Liver (tissue), 9 donors: Measurements from ENCODE around the gene RNF217. TPM values are rescaled to one million over a fixed set of nuclear protein-coding genes. Genes with fewer than 3 reads are reported as not detected.

Source experiments
- DNase-seq: peaks from one replicate; pipeline ENCODE4 v3.0.0-alpha.2; 2017; ENCODE audit warnings: low spot score
- H3K27ac ChIP-seq, 2 donors: one replicate each; pipeline ENCODE4 v1.7.0; 2013; ENCODE audit warnings: inconsistent platforms in 2 of 2, low read length in 2 of 2, control low read depth in 1 of 2, low read depth in 1 of 2, mild to moderate bottlenecking in 1 of 2
- H3K27me3 ChIP-seq, 4 donors: one replicate each; pipeline versions ENCODE4 v1.6.1 to v1.7.0; 2013; ENCODE audit warnings: low read length in 3 of 4, inconsistent platforms in 1 of 4, mild to moderate bottlenecking in 1 of 4, moderate library complexity in 1 of 4; ENCODE audit not compliant: control insufficient read depth in 4 of 4, insufficient read depth in 4 of 4
- H3K36me3 ChIP-seq, 4 donors: one replicate each; pipeline versions ENCODE4 v1.6.1 to v1.7.0; 2013; ENCODE audit warnings: low read length in 3 of 4, mild to moderate bottlenecking in 3 of 4, low read depth in 1 of 4, moderate library complexity in 1 of 4; ENCODE audit not compliant: control insufficient read depth in 4 of 4, insufficient read depth in 3 of 4
- H3K4me1 ChIP-seq, 4 donors: one replicate each; pipeline versions ENCODE4 v1.6.1 to v1.7.0; 2013; ENCODE audit warnings: low read length in 3 of 4, mild to moderate bottlenecking in 3 of 4, moderate library complexity in 1 of 4; ENCODE audit not compliant: control insufficient read depth in 4 of 4, insufficient read depth in 4 of 4
- H3K4me3 ChIP-seq, 3 donors: one replicate each; pipeline versions ENCODE4 v1.6.1 to v1.7.0; 2013; ENCODE audit warnings: low read length in 3 of 3, control low read depth in 1 of 3, low read depth in 1 of 3, mild to moderate bottlenecking in 1 of 3
- H3K9ac ChIP-seq, 2 donors: one replicate each; pipeline ENCODE4 v1.7.0; 2013; ENCODE audit warnings: low read length in 2 of 2, mild to moderate bottlenecking in 2 of 2, moderate library complexity in 2 of 2, control low read depth in 1 of 2, low read depth in 1 of 2
- H3K9me3 ChIP-seq, 4 donors: one replicate each; pipeline versions ENCODE4 v1.6.1 to v1.7.0; 2013; ENCODE audit warnings: low read length in 3 of 4; ENCODE audit not compliant: control insufficient read depth in 4 of 4
- CTCF ChIP-seq: fragments of 150-350 bp; IDR thresholded peaks from 2 replicates; pipeline ENCODE4 v1.5.1; 2017; ENCODE audit warnings: improper control_type of control experiment, low read depth, low read length; ENCODE audit not compliant: missing input control
- EGR1 ChIP-seq, 2 donors: IDR thresholded peaks; 2 replicates each; pipeline ENCODE4 v1.6.1; 2016 to 2018; ENCODE audit warnings: antibody characterized with exemption in 2 of 2, low read depth in 2 of 2
- FOXA1 ChIP-seq: IDR thresholded peaks from 2 replicates; pipeline ENCODE4 v1.6.1; 2016; ENCODE audit warnings: antibody characterized with exemption
- GABPA ChIP-seq, 2 donors: IDR thresholded peaks in 1 of 2; conservative IDR thresholded peaks in 1 of 2; 2 replicates each; pipeline ENCODE4 v1.6.1; 2016; ENCODE audit warnings: antibody characterized with exemption in 2 of 2, mild to moderate bottlenecking in 1 of 2, moderate library complexity in 1 of 2
- JUND ChIP-seq, 2 donors: IDR thresholded peaks; 2 replicates each; pipeline ENCODE4 v1.6.1; 2016; ENCODE audit warnings: antibody characterized with exemption in 2 of 2
- MAX ChIP-seq: IDR thresholded peaks from 2 replicates; pipeline ENCODE4 v1.6.1; 2016; ENCODE audit warnings: antibody characterized with exemption
- RAD21 ChIP-seq, 2 donors: IDR thresholded peaks; 2 replicates each; pipeline ENCODE4 v1.6.1; 2016; ENCODE audit warnings: antibody characterized with exemption in 2 of 2, mild to moderate bottlenecking in 2 of 2
- REST ChIP-seq: IDR thresholded peaks from 2 replicates; pipeline ENCODE4 v1.6.1; 2016; ENCODE audit warnings: antibody characterized with exemption, mild to moderate bottlenecking
- SP1 ChIP-seq: IDR thresholded peaks from 2 replicates; pipeline ENCODE4 v1.6.1; 2018; ENCODE audit warnings: antibody characterized with exemption, mild to moderate bottlenecking
- ZBTB33 ChIP-seq: IDR thresholded peaks from 2 replicates; pipeline ENCODE4 v1.6.1; 2016; ENCODE audit warnings: antibody characterized with exemption
- WGBS: extraction: QIAGEN DNeasy Blood & Tissue Kit; methylation state at CpG from one replicate; pipeline ENCODE4 v1.1.7; 2013; 5-methylcytosine and 5-hydroxymethylcytosine counted together
- polyA plus RNA-seq, 2 donors: library from polyadenylated mRNA; stranded (reverse) in 1 of 2; unstranded in 1 of 2; fragments of 200-250 nt in 1 of 2; fragments of >200 nt in 1 of 2; fragmentation: Nextera tagmentation in 1 of 2; extraction: Ambion mirVana in 1 of 2; gene quantifications; one replicate each; pipeline versions ENCODE4 v1.2.1 to v1.2.3, GENCODE V29; 2013 to 2015
- total RNA-seq, 2 donors: library from RNA; depleted of rRNA; stranded (reverse); fragments of >200 nt; gene quantifications; one replicate each; pipeline ENCODE4 v1.2.3, GENCODE V29; 2014
- donor health status: healthy.
- donor health status: healthy.
- donor health status: healthy.
- donor health status: healthy.
- donor health status: healthy.

RNF217 gene
- total and polyA plus RNA-seq, 4 donors, result 2.3 to 18.3 (median 4.1) TPM

- Histone ChIP-seq H3K9ac (no peak overlapping the region), H3K27ac (no peak overlapping the region), H3K9me3 (no peaks in the 10 kb centered on the region), H3K27me3 (no peaks in the 10 kb centered on the region), H3K36me3 (no peaks in the 10 kb centered on the region), H3K4me3 (no peak overlapping the region), H3K4me1 (peaks cover 0 to 8% (median 2%) of the 10 kb centered on the region in 4 donors)
- no peak for TF ChIP-seq GABPA (IDR thresholded peaks at IDR 0.05 in 1 of 2, conservative IDR thresholded peaks at IDR 0.05 in 1 of 2)
- TF ChIP-seq MAX, result no peak
- no peak for TF ChIP-seq SP1
- TF ChIP-seq FOXA1, result no peak
- 86% methylated on average over 4 of the region's 4 CpGs for WGBS
- no peak for DNase-seq
Observed at GRCh38 chr6:125098253-125098652, 136.0 kb downstream of the RNF217 start.

- H3K27ac ChIP-seq, result no peak overlapping the region
- H3K9ac ChIP-seq, result no peak overlapping the region
- H3K4me3 ChIP-seq, result peak overlapping the region; percentile 20 to 59 (median 49)
- peaks cover 0 to 8% (median 2%) of the 10 kb centered on the region in 4 donors for H3K4me1 ChIP-seq
- no peaks in the 10 kb centered on the region for H3K36me3 ChIP-seq
- H3K9me3 ChIP-seq, result no peaks in the 10 kb centered on the region
- 2% methylated on average over 48 of the region's 48 CpGs for WGBS
- peak; percentile 63 for DNase-seq
- H3K27me3 ChIP-seq, result no peaks in the 10 kb centered on the region
- no peak for TF ChIP-seq ZBTB33
- TF ChIP-seq EGR1 (IDR thresholded peaks at IDR 0.05; ENCODE audit: low read depth in 2 of 2), result peak in 1 of 2 donors; percentile 8
- TF ChIP-seq RAD21 (IDR thresholded peaks at IDR 0.05), result peak; percentile 27 to 37
Observed at GRCh38 chr6:125099211-125100073, 137.2 kb downstream of the RNF217 start.

GRCh38 chr6:125100074-125100652 lies 137.9 kb downstream of the RNF217 start:
- no peaks in the 10 kb centered on the region for H3K36me3 ChIP-seq
- no peak for TF ChIP-seq SP1
- H3K9me3 ChIP-seq, result no peaks in the 10 kb centered on the region
- peaks cover 0 to 8% (median 2%) of the 10 kb centered on the region in 4 donors for H3K4me1 ChIP-seq
- no peak overlapping the region for H3K27ac ChIP-seq
- peak overlapping the region in 2 of 3 donors; percentile 49 to 59 for H3K4me3 ChIP-seq
- no peaks in the 10 kb centered on the region for H3K27me3 ChIP-seq
- 88% methylated on average over 10 of the region's 10 CpGs for WGBS
- H3K9ac ChIP-seq, result no peak overlapping the region
- DNase-seq, result no peak

GRCh38 chr6:125101128-125101527 lies 138.9 kb downstream of the RNF217 start:
- H3K4me1 ChIP-seq, result peaks cover 0 to 8% (median 2%) of the 10 kb centered on the region in 4 donors
- no peaks in the 10 kb centered on the region for H3K27me3 ChIP-seq
- TF ChIP-seq FOXA1, result no peak
- TF ChIP-seq REST, result no peak
- no peak for TF ChIP-seq CTCF
- no peak for TF ChIP-seq JUND (IDR thresholded peaks at IDR 0.05)
- no peak for TF ChIP-seq RAD21 (IDR thresholded peaks at IDR 0.05)
- H3K4me3 ChIP-seq, result no peak overlapping the region
- WGBS, result 92% methylated on average over 1 of the region's 1 CpG
- DNase-seq, result no peak
- no peaks in the 10 kb centered on the region for H3K9me3 ChIP-seq
- H3K36me3 ChIP-seq, result no peaks in the 10 kb centered on the region
- H3K27ac ChIP-seq, result no peak overlapping the region
- no peak overlapping the region for H3K9ac ChIP-seq
